Activated naive CD4-positive, alpha-beta T cell treated with anti-CD3 and anti-CD28 coated beads, Interleukin-2, amount 10 ng/mL, durations not matched to agents 5 hours and 36 hours (primary cell): ENCODE data around the gene GABRG1. TPM values are rescaled to one million over a fixed set of nuclear protein-coding genes. Genes with fewer than 3 reads are reported as not detected.

Experiments
- total RNA-seq, 2 experiments: library from RNA; stranded (reverse); gene quantifications; one replicate each; pipeline ENCODE4 v1.2.3, GENCODE V29; 2021

Gene GABRG1
- total RNA-seq: not detected

GRCh38 chr4:46123913-46124755 is at the start of gene GABRG1:
Gene GABRG1 (minus strand): TSS chr4:46124054. CDS start chr4:46123913, 141 bp downstream.

